ENCODE data around the gene SLC41A2. TPM values are rescaled to one million over a fixed set of nuclear protein-coding genes. Genes with fewer than 3 reads are reported as not detected.

SLC41A2 gene
- total RNA-seq (ENCODE audit: low replicate concordance), result 1.7 and 11.9 TPM in 2 replicates

- H3K27me3 Mint-ChIP-seq (ENCODE audit: insufficient read depth, low read depth), result peaks cover 18% of the 10 kb centered on the region
- no peaks in the 10 kb centered on the region for H3K9me3 Mint-ChIP-seq
- H3K27ac ChIP-seq, result no peak within 1 kb of the TSS
Measured at GRCh38 chr12:104958001-104958804, at the start of gene SLC41A2. SLC41A2 (minus strand) TSS chr12:104958290; CDS start chr12:104928527, 29,763 bp downstream.

GRCh38 chr12:105001476-105001875 lies 43.4 kb upstream of the SLC41A2 start:
- Histone ChIP-seq H3K79me2 (ENCODE audit: low read depth) (peaks cover 6% of the 10 kb centered on the region), H3K9me3 (ENCODE audit: low read depth) (no peaks in the 10 kb centered on the region), H3K36me3 (peaks cover 16% of the 10 kb centered on the region), H3K9ac (no peak overlapping the region), H3K4me1 (no peaks in the 10 kb centered on the region), H3K4me2 (no peak overlapping the region), H2AFZ (replicated peaks) (no peak overlapping the region), H3F3A (ENCODE audit: low read depth) (no peaks in the 10 kb centered on the region), H4K20me1 (ENCODE audit: low read depth) (no peaks in the 10 kb centered on the region), H3K27ac (no peak overlapping the region), H3K4me3 (no peak overlapping the region), H3K27me3 (no peaks in the 10 kb centered on the region)
- Mint-ChIP-seq H3K27me3 (ENCODE audit: insufficient read depth, low read depth) (peaks cover 4% of the 10 kb centered on the region), H3K4me1 (no peaks in the 10 kb centered on the region), H3K4me3 (no peak overlapping the region), H3K9me3 (no peaks in the 10 kb centered on the region), H3K36me3 (peaks cover 73% of the 10 kb centered on the region), H3K27ac (no peak overlapping the region)
- TF ChIP-seq EZH2phosphoT487 (IDR thresholded peaks at IDR 0.05), result no peak
- no peak for TF ChIP-seq EZH2 (IDR thresholded peaks at IDR 0.05)
- TF ChIP-seq CTCF (IDR thresholded peaks at IDR 0.05), result no peak
- no peak for DNase-seq (ENCODE audit: low spot score)

More at GRCh38 chr12:104958001-104958804, at the start of gene SLC41A2:
- Mint-ChIP-seq H3K27ac (peak within 1 kb of the TSS; percentile 8), H3K4me1 (peaks cover 33% of the 10 kb centered on the region), H3K4me3 (peak within 1 kb of the TSS; percentile 90), H3K36me3 (peaks cover 2% of the 10 kb centered on the region)
- Histone ChIP-seq H4K20me1 (ENCODE audit: low read depth) (no peaks in the 10 kb centered on the region), H3K4me1 (no peaks in the 10 kb centered on the region), H3K9ac (no peak within 1 kb of the TSS), H3K4me2 (peak within 1 kb of the TSS; percentile 82), H3K9me3 (ENCODE audit: low read depth) (no peaks in the 10 kb centered on the region), H3K36me3 (no peaks in the 10 kb centered on the region), H2AFZ (replicated peaks) (peak within 1 kb of the TSS; percentile 100), H3K27me3 (peaks cover 64% of the 10 kb centered on the region), H3F3A (ENCODE audit: low read depth) (no peaks in the 10 kb centered on the region), H3K79me2 (ENCODE audit: low read depth) (no peaks in the 10 kb centered on the region), H3K4me3 (peak within 1 kb of the TSS; percentile 91)
- no peak for TF ChIP-seq CTCF (IDR thresholded peaks at IDR 0.05)
- peak; percentile 62 for TF ChIP-seq EZH2 (IDR thresholded peaks at IDR 0.05)
- TF ChIP-seq EZH2phosphoT487 (IDR thresholded peaks at IDR 0.05), result no peak
- DNase-seq (ENCODE audit: low spot score), result peak; percentile 91

- H3K4me3 Mint-ChIP-seq, result no peak overlapping the region
- no peaks in the 10 kb centered on the region for H3K27me3 ChIP-seq
- no peaks in the 10 kb centered on the region for H4K20me1 ChIP-seq (ENCODE audit: low read depth)
- peaks cover 3% of the 10 kb centered on the region for H3K79me2 ChIP-seq (ENCODE audit: low read depth)
- H3K9me3 ChIP-seq (ENCODE audit: low read depth), result no peaks in the 10 kb centered on the region
- no peaks in the 10 kb centered on the region for H3K4me1 ChIP-seq
- no peak overlapping the region for H3K9ac ChIP-seq
- TF ChIP-seq EZH2phosphoT487 (IDR thresholded peaks at IDR 0.05), result no peak
- no peak for TF ChIP-seq CTCF (IDR thresholded peaks at IDR 0.05)
- TF ChIP-seq EZH2 (IDR thresholded peaks at IDR 0.05), result no peak
- no peak overlapping the region for H3K27ac Mint-ChIP-seq
- DNase-seq (ENCODE audit: low spot score), result no peak
- H3K36me3 Mint-ChIP-seq, result peaks cover 67% of the 10 kb centered on the region
- H3K4me3 ChIP-seq, result no peak overlapping the region
- no peak overlapping the region for H2AFZ ChIP-seq (replicated peaks)
- H3K4me1 Mint-ChIP-seq, result no peaks in the 10 kb centered on the region
- H3K36me3 ChIP-seq, result peaks cover 12% of the 10 kb centered on the region
- H3K27me3 Mint-ChIP-seq (ENCODE audit: insufficient read depth, low read depth), result peaks cover 4% of the 10 kb centered on the region
- no peak overlapping the region for H3K4me2 ChIP-seq
- no peak overlapping the region for H3K27ac ChIP-seq
- H3F3A ChIP-seq (ENCODE audit: low read depth), result no peaks in the 10 kb centered on the region
- H3K9me3 Mint-ChIP-seq, result no peaks in the 10 kb centered on the region
Measured at GRCh38 chr12:104999347-104999685, 41.2 kb upstream of the SLC41A2 start.

Measured in neural progenitor cell (in vitro differentiated cells).